Neural cell (in vitro differentiated cells): Measurements from ENCODE around the gene PLD2. TPM values are rescaled to one million over a fixed set of nuclear protein-coding genes. Genes with fewer than 3 reads are reported as not detected.
A peak's percentile ranks its signal among the peaks of the same experiment; 100 is the strongest.
"Not testable (repeated sequence)": the region's sequence is repeated elsewhere in the genome, so short reads cannot be mapped to it uniquely, and the experiment has no call there.

Experiments used
- H2AFZ ChIP-seq: fragments of 200-600, 300-800 bp; sonication (generic), shearing (Covaris generic); 2 replicates; pipeline ENCODE4 v1.6.0; 2014; ENCODE audit warnings: low read depth, mild to moderate bottlenecking, antibody characterized with exemption, low read length, moderate library complexity
- H3F3A ChIP-seq: fragments of 200-600 bp; shearing (Covaris generic); 2 replicates; pipeline ENCODE4 v1.6.1; 2016; ENCODE audit warnings: mild to moderate bottlenecking, moderate library complexity, mixed read lengths, antibody characterized with exemption, low read length; ENCODE audit not compliant: insufficient read depth, poor library complexity, severe bottlenecking
- H3K27ac ChIP-seq: fragments of 200-600, 300-800 bp; sonication (generic), shearing (Covaris generic); 2 replicates; pipeline ENCODE4 v1.5.1; 2014; ENCODE audit warnings: mild to moderate bottlenecking, low read length, moderate library complexity
- H3K27me3 ChIP-seq: fragments of 300-800, 200-600 bp; sonication (generic), shearing (Covaris generic); 2 replicates; pipeline ENCODE4 v1.6.0; 2014; ENCODE audit warnings: mild to moderate bottlenecking, low read depth, low read length, moderate library complexity; ENCODE audit not compliant: insufficient read depth
- H3K36me3 ChIP-seq: fragments of 300-800, 200-600 bp; sonication (generic), shearing (Covaris generic); 2 replicates; pipeline ENCODE4 v1.5.1; 2014; ENCODE audit warnings: mild to moderate bottlenecking, antibody characterized with exemption, low read length, moderate library complexity; ENCODE audit not compliant: insufficient read depth
- H3K4me2 ChIP-seq: fragments of 300-800, 200-600 bp; sonication (generic), shearing (Covaris generic); 2 replicates; pipeline ENCODE4 v1.6.0; 2014; ENCODE audit warnings: mild to moderate bottlenecking, low read length
- H3K4me3 ChIP-seq: fragments of 300-800, 200-600 bp; sonication (generic), shearing (Covaris generic); 2 replicates; pipeline ENCODE4 v1.5.1; 2014; ENCODE audit warnings: mild to moderate bottlenecking, low read length, moderate library complexity
- H3K79me2 ChIP-seq: fragments of 200-600 bp; shearing (Covaris generic); replicated peaks from 2 replicates; pipeline ENCODE4 v1.6.0; 2014; ENCODE audit warnings: mild to moderate bottlenecking, low read length, moderate library complexity; ENCODE audit not compliant: insufficient read depth
- H3K9ac ChIP-seq: fragments of 300-800, 200-600 bp; sonication (generic), shearing (Covaris generic); 2 replicates; pipeline ENCODE4 v1.6.1; 2016; ENCODE audit warnings: mild to moderate bottlenecking, low read length, mixed read lengths
- H3K9me2 ChIP-seq: fragments of 200-600 bp; shearing (Covaris generic); 2 replicates; pipeline ENCODE4 v1.6.1; 2016; ENCODE audit warnings: mild to moderate bottlenecking, low read length, mixed read lengths; ENCODE audit not compliant: insufficient read depth
- H3K9me3 ChIP-seq: fragments of 200-600, 300-800 bp; sonication (generic), shearing (Covaris generic); 2 replicates; pipeline ENCODE4 v1.6.1; 2016; ENCODE audit warnings: mild to moderate bottlenecking, mixed run types, low read length, moderate library complexity, mixed read lengths
- H4K20me1 ChIP-seq: fragments of 200-600 bp; shearing (Covaris generic); 2 replicates; pipeline ENCODE4 v1.6.1; 2016; ENCODE audit warnings: mild to moderate bottlenecking, mixed run types; ENCODE audit not compliant: insufficient read depth
- CTCF ChIP-seq: fragments of 450-650 bp; IDR thresholded peaks from 2 replicates; pipeline ENCODE4 v1.5.1; 2014; ENCODE audit warnings: antibody characterized with exemption, mild to moderate bottlenecking, moderate library complexity; ENCODE audit not compliant: poor library complexity, severe bottlenecking
- EP300 ChIP-seq: fragments of 450-650 bp; conservative IDR thresholded peaks from 2 replicates; pipeline ENCODE4 v1.6.1; 2014; ENCODE audit warnings: antibody characterized with exemption, mild to moderate bottlenecking, moderate library complexity; ENCODE audit not compliant: poor library complexity, severe bottlenecking
- EZH2 ChIP-seq: fragments of 200-600, 300-800 bp; shearing (Covaris generic), sonication (generic); IDR thresholded peaks from 2 replicates; pipeline ENCODE4 v1.6.1; 2014; ENCODE audit warnings: antibody characterized with exemption, low read length, borderline replicate concordance, mild to moderate bottlenecking; ENCODE audit not compliant: insufficient read depth, poor library complexity, severe bottlenecking
- MXI1 ChIP-seq: fragments of 450-650 bp; conservative IDR thresholded peaks from 2 replicates; pipeline ENCODE4 v1.6.1; 2014; ENCODE audit warnings: antibody characterized with exemption, mild to moderate bottlenecking; ENCODE audit not compliant: poor library complexity, severe bottlenecking
- POLR2AphosphoS5 ChIP-seq: IDR thresholded peaks from 2 replicates; pipeline ENCODE4 v1.6.1; 2012
- RAD21 ChIP-seq: fragments of 450-650 bp; conservative IDR thresholded peaks from 2 replicates; pipeline ENCODE4 v1.6.1; 2014; ENCODE audit warnings: antibody characterized with exemption, mild to moderate bottlenecking, moderate library complexity
- REST ChIP-seq: IDR thresholded peaks from 2 replicates; pipeline ENCODE4 v1.6.1; 2012; ENCODE audit warnings: borderline replicate concordance
- SMC3 ChIP-seq: fragments of 450-650 bp; conservative IDR thresholded peaks from 2 replicates; pipeline ENCODE4 v1.6.1; 2014; ENCODE audit warnings: antibody characterized with exemption, mild to moderate bottlenecking, moderate library complexity; ENCODE audit not compliant: poor library complexity
- TAF1 ChIP-seq: IDR thresholded peaks from 2 replicates; pipeline ENCODE4 v1.6.1; 2012; ENCODE audit warnings: low read depth
- polyA plus RNA-seq: library from polyadenylated mRNA; depleted of rRNA; stranded (reverse); fragments of >200 nt; gene quantifications from 2 replicates; pipeline ENCODE4 v1.2.3, GENCODE V29; 2014

PLD2 gene
- polyA plus RNA-seq, 1 donor from 2014 or later, result 2.0 TPM

DNA sequence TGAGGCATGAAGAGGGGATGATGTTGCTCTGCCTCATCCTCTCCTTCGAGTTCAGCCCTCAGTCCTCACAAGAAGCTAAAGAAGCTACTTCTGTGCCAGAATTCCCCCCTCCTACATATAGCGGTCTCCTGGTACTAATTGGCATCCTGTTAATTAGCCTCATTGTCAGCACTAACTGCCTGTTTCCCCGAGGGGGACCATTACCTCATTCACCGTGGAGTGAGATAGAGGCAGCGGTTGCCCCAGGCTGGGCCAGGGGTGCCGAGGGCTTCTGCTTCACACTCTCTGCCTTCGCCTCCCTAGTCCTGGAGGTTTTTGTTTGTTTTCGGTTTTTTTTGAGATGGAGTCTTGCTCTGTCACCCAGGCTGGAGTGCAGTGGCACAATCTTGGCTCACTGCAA is 20.4 kb downstream of the PLD2 start:
- Histone ChIP-seq H3K79me2 (no peaks in the 10 kb centered on the region), H3K4me3 (no peak overlapping the region), H3K27ac (no peak overlapping the region), H3K9ac (no peak overlapping the region), H3K36me3 (no peaks in the 10 kb centered on the region), H2AFZ (no peak overlapping the region), H4K20me1 (no peaks in the 10 kb centered on the region), H3K9me2 (no peaks in the 10 kb centered on the region), H3K27me3 (no peaks in the 10 kb centered on the region), H3F3A (no peaks in the 10 kb centered on the region), H3K4me2 (no peak overlapping the region), H3K9me3 (no peaks in the 10 kb centered on the region)
- TF ChIP-seq EZH2, result no peak
- no peak for TF ChIP-seq REST
- TF ChIP-seq POLR2AphosphoS5, result no peak
- no peak for TF ChIP-seq SMC3
- TF ChIP-seq CTCF, result no peak
- TF ChIP-seq TAF1, result no peak
- no peak for TF ChIP-seq MXI1
- TF ChIP-seq EP300, result no peak
- no peak for TF ChIP-seq RAD21

DNA sequence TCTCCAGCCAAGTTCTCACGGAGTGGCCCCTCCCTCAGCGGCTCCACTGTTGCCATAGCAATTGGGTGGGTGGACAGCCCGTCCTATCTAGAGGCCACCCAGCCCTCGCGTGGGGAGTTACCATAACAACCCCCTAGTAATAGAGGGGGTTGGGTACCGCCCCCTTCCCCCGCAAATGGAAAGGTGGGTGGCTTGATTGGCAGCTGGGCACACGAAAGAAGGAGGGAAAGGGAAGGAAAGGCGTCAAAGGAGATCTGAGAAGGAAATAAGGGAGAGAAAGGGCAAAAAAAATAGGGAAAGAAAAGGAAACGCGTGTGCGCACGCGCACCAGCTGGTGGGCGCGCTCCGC is 25.9 kb downstream of the PLD2 start:
- H3K9ac ChIP-seq, result peak overlapping the region; percentile 95
- peak; percentile 46 for TF ChIP-seq EP300
- not testable (repeated sequence) for H4K20me1 ChIP-seq, H3K9me3 ChIP-seq, H3K27me3 ChIP-seq, H3K9me2 ChIP-seq, H3K36me3 ChIP-seq, H3F3A ChIP-seq, H3K4me2 ChIP-seq
- H3K79me2 ChIP-seq, result peaks cover 43% of the 10 kb centered on the region
- peak overlapping the region; percentile 100 for H3K4me3 ChIP-seq
- H2AFZ ChIP-seq, result peak overlapping the region; percentile 70
- H3K27ac ChIP-seq, result peak overlapping the region; percentile 91

DNA sequence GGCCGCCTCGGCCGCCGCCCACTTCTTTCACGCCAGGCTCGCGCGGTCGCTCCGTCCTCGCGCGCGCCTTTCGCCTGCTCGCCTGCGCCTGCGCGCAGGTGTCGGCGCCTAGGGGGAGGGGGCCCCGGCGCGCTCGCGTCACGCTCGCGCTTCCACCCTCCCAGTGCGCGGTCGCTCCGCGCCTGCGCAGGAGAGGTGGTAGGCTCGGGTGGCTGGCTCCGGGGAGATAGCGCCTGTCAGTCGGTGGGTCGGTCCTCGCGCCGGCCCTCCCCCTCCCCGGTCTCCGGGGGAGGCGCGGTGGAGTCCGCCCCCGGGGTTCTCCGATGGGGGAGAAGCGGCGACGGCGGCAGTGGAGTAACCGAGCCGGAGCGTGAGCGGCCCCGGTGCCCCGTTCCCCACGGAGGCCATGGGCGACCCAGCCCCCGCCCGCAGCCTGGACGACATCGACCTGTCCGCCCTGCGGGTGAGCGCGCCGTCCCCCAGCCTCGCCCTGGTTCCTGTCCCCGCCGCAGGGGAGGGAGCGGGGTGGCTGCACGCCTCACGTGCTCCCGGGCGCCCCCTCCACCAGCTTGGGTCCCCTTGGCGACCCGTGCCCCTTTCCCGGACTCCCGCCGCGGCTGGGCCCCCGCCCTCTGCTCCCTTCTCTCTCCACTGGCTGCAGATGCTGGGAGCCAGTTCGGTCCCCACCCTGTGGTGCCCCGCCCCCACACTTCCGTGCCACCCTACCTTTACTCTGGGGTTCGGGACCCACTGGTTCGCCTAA is 26.4 kb downstream of the PLD2 start, which contains the start of gene MINK1:
TSS of gene MINK1 (plus strand) at position 163 of the 763 bp plus-strand sequence. CDS start at position 407, 244 bp downstream.
- H3K4me3 ChIP-seq, result peak within 1 kb of the TSS; percentile 100
- H3F3A ChIP-seq, result no peaks in the 10 kb centered on the region
- H3K9ac ChIP-seq, result peak within 1 kb of the TSS; percentile 95
- H4K20me1 ChIP-seq, result no peaks in the 10 kb centered on the region
- no peaks in the 10 kb centered on the region for H3K27me3 ChIP-seq
- H3K4me2 ChIP-seq, result peak within 1 kb of the TSS; percentile 97
- H3K27ac ChIP-seq, result peak within 1 kb of the TSS; percentile 91
- H3K9me3 ChIP-seq, result no peaks in the 10 kb centered on the region
- H3K9me2 ChIP-seq, result no peaks in the 10 kb centered on the region
- peak within 1 kb of the TSS; percentile 70 for H2AFZ ChIP-seq
- no peaks in the 10 kb centered on the region for H3K36me3 ChIP-seq
- TF ChIP-seq RAD21 (no peak), TAF1 (peak; percentile 78), REST (peak; percentile 10), SMC3 (peak; percentile 33), POLR2AphosphoS5 (peak; percentile 94), MXI1 (peak; percentile 58)
- peaks cover 48% of the 10 kb centered on the region for H3K79me2 ChIP-seq
